ENCODE data around the gene DNAL1.
A peak's percentile ranks its signal among the peaks of the same experiment; 100 is the strongest.

The DNAL1 gene

GRCh38 chr14:73623504-73624054, 21.2 kb upstream of the DNAL1 start:
- no peak overlapping the region for H3K27ac ChIP-seq
- TF ChIP-seq CTCF (conservative IDR thresholded peaks at IDR 0.05; ENCODE audit: low read depth), result no peak
- CTCF ChIA-PET, result no interaction called here
- no peak for DNase-seq (ENCODE audit: low spot score)
- POLR2A ChIA-PET (ENCODE audit: low non-redundant PET), result no interaction called here

GRCh38 chr14:73625706-73626105, 19.1 kb upstream of the DNAL1 start:
- POLR2A ChIA-PET (ENCODE audit: low non-redundant PET), result no interaction called here
- no peak overlapping the region for H3K27ac ChIP-seq
- DNase-seq (ENCODE audit: low spot score), result no peak
- TF ChIP-seq CTCF (conservative IDR thresholded peaks at IDR 0.05; ENCODE audit: low read depth), result no peak
- CTCF ChIA-PET, result interaction anchor here (0.7 to 1.3 kb wide), 2 partner anchors 117 to 281 kb away, joined by 4 to 6 read pairs; no protein-coding TSS in a partner anchor

- DNase-seq (ENCODE audit: low spot score), result no peak
- POLR2A ChIA-PET (ENCODE audit: low non-redundant PET), result no interaction called here
These were observed 17.6 kb upstream of the DNAL1 start for GRCh38 chr14:73627151-73627558.

GRCh38 chr14:73630009-73630780, 14.6 kb upstream of the DNAL1 start:
- ChIA-PET CTCF (interaction anchor here (0.6 to 0.7 kb wide), 3 partner anchors 24 to 431 kb away, joined by 3 to 5 read pairs (median 4); no protein-coding TSS in a partner anchor), POLR2A (ENCODE audit: low non-redundant PET) (interaction anchor here (0.6 kb wide), 1 partner anchor 150 kb away, joined by 4 read pairs; no protein-coding TSS in a partner anchor)
- TF ChIP-seq CTCF (conservative IDR thresholded peaks at IDR 0.05; ENCODE audit: low read depth), result no peak
- DNase-seq (ENCODE audit: low spot score), result no peak
- no peak overlapping the region for H3K27ac ChIP-seq

More at GRCh38 chr14:73627151-73627558, 17.6 kb upstream of the DNAL1 start:
- no peak overlapping the region for H3K27ac ChIP-seq
- no peak for TF ChIP-seq CTCF (conservative IDR thresholded peaks at IDR 0.05; ENCODE audit: low read depth)
- CTCF ChIA-PET, result no interaction called here

- ChIA-PET CTCF (interaction anchor here (0.5 to 3.0 kb wide), 11 partner anchors 14 to 1492 kb away, joined by 3 to 24 read pairs (median 4); partner anchors contain the start of gene ACOT2), POLR2A (ENCODE audit: low non-redundant PET) (no interaction called here)
- TF ChIP-seq CTCF (conservative IDR thresholded peaks at IDR 0.05; ENCODE audit: low read depth), result peak; percentile 84
- no peak overlapping the region; the same call in 1 of the 2 replicates for H3K27ac ChIP-seq
- DNase-seq (ENCODE audit: low spot score), result peak; percentile 58
These were observed 11.4 kb upstream of the DNAL1 start for GRCh38 chr14:73633116-73634010.

All from RWPE1 (cell line).